ENCODE measurements around the gene MMP14. TPM values are rescaled to one million over a fixed set of nuclear protein-coding genes. Genes with fewer than 3 reads are reported as not detected.

Gene MMP14
- total and polyA plus RNA-seq, 2 of the 13 experiments (the other 11 are each of a cell fraction or from before 2014, with no cell fraction given): 5.2 to 9.8 TPM

DNA sequence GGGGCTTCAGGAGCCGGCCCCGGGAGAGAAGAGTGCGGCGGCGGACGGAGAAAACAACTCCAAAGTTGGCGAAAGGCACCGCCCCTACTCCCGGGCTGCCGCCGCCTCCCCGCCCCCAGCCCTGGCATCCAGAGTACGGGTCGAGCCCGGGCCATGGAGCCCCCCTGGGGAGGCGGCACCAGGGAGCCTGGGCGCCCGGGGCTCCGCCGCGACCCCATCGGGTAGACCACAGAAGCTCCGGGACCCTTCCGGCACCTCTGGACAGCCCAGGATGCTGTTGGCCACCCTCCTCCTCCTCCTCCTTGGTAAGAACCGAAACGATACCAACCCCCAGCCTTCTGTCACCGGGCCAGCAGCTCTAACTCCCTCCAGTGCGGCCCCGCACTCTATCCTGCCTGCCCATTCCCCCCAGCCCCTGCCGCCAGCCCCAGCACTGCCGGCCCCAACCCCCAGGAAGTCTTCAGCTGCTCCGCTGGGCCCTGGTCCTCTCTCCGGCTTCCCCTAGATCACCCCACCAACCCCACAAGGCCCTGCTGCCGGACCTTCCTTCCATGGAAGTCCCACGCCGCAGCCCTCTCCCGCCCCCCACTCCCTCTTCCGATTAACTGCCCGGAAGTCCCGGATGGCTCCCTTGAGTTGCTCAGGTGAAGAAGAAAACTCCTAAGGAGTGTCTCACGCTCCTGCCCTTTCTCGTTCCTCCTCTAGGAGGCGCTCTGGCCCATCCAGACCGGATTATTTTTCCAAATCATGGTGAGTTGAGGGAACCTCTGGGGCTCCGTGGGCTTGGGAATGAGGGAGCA is 35.8 kb downstream of the MMP14 start (continued):
- TF ChIP-seq ZNF431 (CRISPR knock-in tag; IDR thresholded peaks at IDR 0.05; ENCODE audit: borderline replicate concordance, low read depth) (no peak), ZNF20 (CRISPR knock-in tag; IDR thresholded peaks at IDR 0.05) (no peak; the same call in 1 of the 2 replicates), JUND (CRISPR knock-in tag; IDR thresholded peaks at IDR 0.05) (no peak), NAIF1 (CRISPR knock-in tag; IDR thresholded peaks at IDR 0.05; ENCODE audit: borderline replicate concordance) (peak; percentile 19; the same call in 1 of the 2 replicates), ZSCAN9 (CRISPR knock-in tag; IDR thresholded peaks at IDR 0.05; ENCODE audit: borderline replicate concordance) (peak; percentile 42; the same call in 1 of the 2 replicates), HDAC6 (IDR thresholded peaks at IDR 0.05; ENCODE audit: low read depth, low read length) (no peak), ATAD3A (CRISPR knock-in tag; IDR thresholded peaks at IDR 0.05) (no peak), ZNF224 (CRISPR knock-in tag; IDR thresholded peaks at IDR 0.05) (no peak), SOX6 (IDR thresholded peaks at IDR 0.05) (no peak), SOX6 (CRISPR knock-in tag; IDR thresholded peaks at IDR 0.05) (peak; percentile 53; the same call in 1 of the 2 replicates), DPF2 (CRISPR knock-in tag; IDR thresholded peaks at IDR 0.05; ENCODE audit: borderline replicate concordance, low read depth) (no peak), ZNF678 (CRISPR knock-in tag; IDR thresholded peaks at IDR 0.05) (peak; percentile 11; the same call in 1 of the 2 replicates), TAF1 (CRISPR knock-in tag; IDR thresholded peaks at IDR 0.05) (0 out of 2 replicates have a peak, but pooled peaks have one; percentile 9), KAT8 (CRISPR knock-in tag; IDR thresholded peaks at IDR 0.05) (peak; percentile 44; the same call in 1 of the 2 replicates), ZNF446 (CRISPR knock-in tag; IDR thresholded peaks at IDR 0.05) (peak; percentile 75; the same call in 1 of the 2 replicates)
- TF ChIP-seq, protein P1, sequence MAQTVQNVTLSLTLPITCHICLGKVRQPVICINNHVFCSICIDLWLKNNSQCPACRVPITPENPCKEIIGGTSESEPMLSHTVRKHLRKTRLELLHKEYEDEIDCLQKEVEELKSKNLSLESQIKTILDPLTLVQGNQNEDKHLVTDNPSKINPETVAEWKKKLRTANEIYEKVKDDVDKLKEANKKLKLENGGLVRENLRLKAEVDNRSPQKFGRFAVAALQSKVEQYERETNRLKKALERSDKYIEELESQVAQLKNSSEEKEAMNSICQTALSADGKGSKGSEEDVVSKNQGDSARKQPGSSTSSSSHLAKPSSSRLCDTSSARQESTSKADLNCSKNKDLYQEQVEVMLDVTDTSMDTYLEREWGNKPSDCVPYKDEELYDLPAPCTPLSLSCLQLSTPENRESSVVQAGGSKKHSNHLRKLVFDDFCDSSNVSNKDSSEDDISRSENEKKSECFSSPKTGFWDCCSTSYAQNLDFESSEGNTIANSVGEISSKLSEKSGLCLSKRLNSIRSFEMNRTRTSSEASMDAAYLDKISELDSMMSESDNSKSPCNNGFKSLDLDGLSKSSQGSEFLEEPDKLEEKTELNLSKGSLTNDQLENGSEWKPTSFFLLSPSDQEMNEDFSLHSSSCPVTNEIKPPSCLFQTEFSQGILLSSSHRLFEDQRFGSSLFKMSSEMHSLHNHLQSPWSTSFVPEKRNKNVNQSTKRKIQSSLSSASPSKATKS (CRISPR knock-in tag; IDR thresholded peaks at IDR 0.05): no peak
- TF ChIP-seq, protein P2, sequence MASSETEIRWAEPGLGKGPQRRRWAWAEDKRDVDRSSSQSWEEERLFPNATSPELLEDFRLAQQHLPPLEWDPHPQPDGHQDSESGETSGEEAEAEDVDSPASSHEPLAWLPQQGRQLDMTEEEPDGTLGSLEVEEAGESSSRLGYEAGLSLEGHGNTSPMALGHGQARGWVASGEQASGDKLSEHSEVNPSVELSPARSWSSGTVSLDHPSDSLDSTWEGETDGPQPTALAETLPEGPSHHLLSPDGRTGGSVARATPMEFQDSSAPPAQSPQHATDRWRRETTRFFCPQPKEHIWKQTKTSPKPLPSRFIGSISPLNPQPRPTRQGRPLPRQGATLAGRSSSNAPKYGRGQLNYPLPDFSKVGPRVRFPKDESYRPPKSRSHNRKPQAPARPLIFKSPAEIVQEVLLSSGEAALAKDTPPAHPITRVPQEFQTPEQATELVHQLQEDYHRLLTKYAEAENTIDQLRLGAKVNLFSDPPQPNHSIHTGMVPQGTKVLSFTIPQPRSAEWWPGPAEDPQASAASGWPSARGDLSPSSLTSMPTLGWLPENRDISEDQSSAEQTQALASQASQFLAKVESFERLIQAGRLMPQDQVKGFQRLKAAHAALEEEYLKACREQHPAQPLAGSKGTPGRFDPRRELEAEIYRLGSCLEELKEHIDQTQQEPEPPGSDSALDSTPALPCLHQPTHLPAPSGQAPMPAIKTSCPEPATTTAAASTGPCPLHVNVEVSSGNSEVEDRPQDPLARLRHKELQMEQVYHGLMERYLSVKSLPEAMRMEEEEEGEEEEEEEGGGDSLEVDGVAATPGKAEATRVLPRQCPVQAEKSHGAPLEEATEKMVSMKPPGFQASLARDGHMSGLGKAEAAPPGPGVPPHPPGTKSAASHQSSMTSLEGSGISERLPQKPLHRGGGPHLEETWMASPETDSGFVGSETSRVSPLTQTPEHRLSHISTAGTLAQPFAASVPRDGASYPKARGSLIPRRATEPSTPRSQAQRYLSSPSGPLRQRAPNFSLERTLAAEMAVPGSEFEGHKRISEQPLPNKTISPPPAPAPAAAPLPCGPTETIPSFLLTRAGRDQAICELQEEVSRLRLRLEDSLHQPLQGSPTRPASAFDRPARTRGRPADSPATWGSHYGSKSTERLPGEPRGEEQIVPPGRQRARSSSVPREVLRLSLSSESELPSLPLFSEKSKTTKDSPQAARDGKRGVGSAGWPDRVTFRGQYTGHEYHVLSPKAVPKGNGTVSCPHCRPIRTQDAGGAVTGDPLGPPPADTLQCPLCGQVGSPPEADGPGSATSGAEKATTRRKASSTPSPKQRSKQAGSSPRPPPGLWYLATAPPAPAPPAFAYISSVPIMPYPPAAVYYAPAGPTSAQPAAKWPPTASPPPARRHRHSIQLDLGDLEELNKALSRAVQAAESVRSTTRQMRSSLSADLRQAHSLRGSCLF (CRISPR knock-in tag; IDR thresholded peaks at IDR 0.05; ENCODE audit: borderline replicate concordance): no peak
- TF ChIP-seq, protein P3, sequence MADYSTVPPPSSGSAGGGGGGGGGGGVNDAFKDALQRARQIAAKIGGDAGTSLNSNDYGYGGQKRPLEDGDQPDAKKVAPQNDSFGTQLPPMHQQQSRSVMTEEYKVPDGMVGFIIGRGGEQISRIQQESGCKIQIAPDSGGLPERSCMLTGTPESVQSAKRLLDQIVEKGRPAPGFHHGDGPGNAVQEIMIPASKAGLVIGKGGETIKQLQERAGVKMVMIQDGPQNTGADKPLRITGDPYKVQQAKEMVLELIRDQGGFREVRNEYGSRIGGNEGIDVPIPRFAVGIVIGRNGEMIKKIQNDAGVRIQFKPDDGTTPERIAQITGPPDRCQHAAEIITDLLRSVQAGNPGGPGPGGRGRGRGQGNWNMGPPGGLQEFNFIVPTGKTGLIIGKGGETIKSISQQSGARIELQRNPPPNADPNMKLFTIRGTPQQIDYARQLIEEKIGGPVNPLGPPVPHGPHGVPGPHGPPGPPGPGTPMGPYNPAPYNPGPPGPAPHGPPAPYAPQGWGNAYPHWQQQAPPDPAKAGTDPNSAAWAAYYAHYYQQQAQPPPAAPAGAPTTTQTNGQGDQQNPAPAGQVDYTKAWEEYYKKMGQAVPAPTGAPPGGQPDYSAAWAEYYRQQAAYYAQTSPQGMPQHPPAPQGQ (CRISPR knock-in tag; IDR thresholded peaks at IDR 0.05; ENCODE audit: borderline replicate concordance): no peak; the same call in 1 of the 2 replicates
- TF ChIP-seq, protein P4, sequence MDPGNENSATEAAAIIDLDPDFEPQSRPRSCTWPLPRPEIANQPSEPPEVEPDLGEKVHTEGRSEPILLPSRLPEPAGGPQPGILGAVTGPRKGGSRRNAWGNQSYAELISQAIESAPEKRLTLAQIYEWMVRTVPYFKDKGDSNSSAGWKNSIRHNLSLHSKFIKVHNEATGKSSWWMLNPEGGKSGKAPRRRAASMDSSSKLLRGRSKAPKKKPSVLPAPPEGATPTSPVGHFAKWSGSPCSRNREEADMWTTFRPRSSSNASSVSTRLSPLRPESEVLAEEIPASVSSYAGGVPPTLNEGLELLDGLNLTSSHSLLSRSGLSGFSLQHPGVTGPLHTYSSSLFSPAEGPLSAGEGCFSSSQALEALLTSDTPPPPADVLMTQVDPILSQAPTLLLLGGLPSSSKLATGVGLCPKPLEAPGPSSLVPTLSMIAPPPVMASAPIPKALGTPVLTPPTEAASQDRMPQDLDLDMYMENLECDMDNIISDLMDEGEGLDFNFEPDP (CRISPR knock-in tag; conservative IDR thresholded peaks at IDR 0.05): no peak
